HEK293T (cell line): ENCODE data around the gene ZNF212.

Experiments
- CTCF ChIA-PET: fragments of 350-600 bp; formaldehyde crosslinking; extraction: SDS; loops from one replicate; lab custom pipeline; 2021; ENCODE audit warnings: antibody characterized with exemption, inconsistent platforms; lab: Yijun Ruan, JAX
- POLR2A ChIA-PET: fragments of 350-600 bp; formaldehyde crosslinking; extraction: SDS; loops from one replicate; lab custom pipeline; 2020; ENCODE audit warnings: antibody characterized with exemption, inconsistent platforms; lab: Yijun Ruan, JAX
- DNase-seq: peaks from one replicate; pipeline ENCODE4 v3.0.0; 2012; ENCODE audit warnings: mixed read lengths; ENCODE audit errors: extremely low spot score
- ARNT ChIP-seq: fragments of 450-650 bp; IDR thresholded peaks from 2 replicates; pipeline ENCODE4 v1.6.1; 2017; ENCODE audit warnings: mild to moderate bottlenecking
- BHLHE40 ChIP-seq: fragments of 450-650 bp; IDR thresholded peaks from 2 replicates; pipeline ENCODE4 v1.6.1; 2016; ENCODE audit warnings: mild to moderate bottlenecking, moderate library complexity, borderline replicate concordance
- CTBP1 ChIP-seq: fragments of 450-650 bp; IDR thresholded peaks from 2 replicates; pipeline ENCODE4 v1.6.1; 2016; ENCODE audit warnings: borderline replicate concordance
- ELF4 ChIP-seq: fragments of 450-650 bp; IDR thresholded peaks from 2 replicates; pipeline ENCODE4 v1.6.1; 2017; ENCODE audit warnings: antibody characterized with exemption
- FOXA1 ChIP-seq: fragments of 450-650 bp; IDR thresholded peaks from 2 replicates; pipeline ENCODE4 v1.6.1; 2016; ENCODE audit warnings: mild to moderate bottlenecking
- FOXK2 ChIP-seq: fragments of 450-650 bp; IDR thresholded peaks from 2 replicates; pipeline ENCODE4 v1.6.1; 2016; ENCODE audit warnings: mild to moderate bottlenecking
- FOXM1 ChIP-seq: fragments of 450-650 bp; IDR thresholded peaks from 2 replicates; pipeline ENCODE4 v1.6.1; 2017; ENCODE audit warnings: mild to moderate bottlenecking, borderline replicate concordance
- HDGF ChIP-seq: fragments of 450-650 bp; IDR thresholded peaks from 2 replicates; pipeline ENCODE4 v1.6.1; 2017; ENCODE audit warnings: antibody characterized with exemption, borderline replicate concordance
- L3MBTL2 ChIP-seq: fragments of 450-650 bp; conservative IDR thresholded peaks from 2 replicates; pipeline ENCODE4 v1.6.1; 2016; ENCODE audit warnings: mild to moderate bottlenecking
- LEF1 ChIP-seq: fragments of 450-650 bp; IDR thresholded peaks from 2 replicates; pipeline ENCODE4 v1.6.1; 2017; ENCODE audit warnings: mild to moderate bottlenecking, borderline replicate concordance
- NFRKB ChIP-seq: fragments of 450-650 bp; IDR thresholded peaks from 2 replicates; pipeline ENCODE4 v1.6.1; 2016; ENCODE audit warnings: mild to moderate bottlenecking, moderate library complexity
- SP1 ChIP-seq: fragments of 450-650 bp; IDR thresholded peaks from 2 replicates; pipeline ENCODE4 v1.6.1; 2017
- SUZ12 ChIP-seq: fragments of 450-650 bp; IDR thresholded peaks from 2 replicates; pipeline ENCODE4 v1.6.1; 2016; ENCODE audit warnings: mild to moderate bottlenecking
- TARDBP ChIP-seq: fragments of 450-650 bp; IDR thresholded peaks from 2 replicates; pipeline ENCODE4 v1.6.1; 2016
- ZNF384 ChIP-seq: fragments of 450-650 bp; IDR thresholded peaks from 2 replicates; pipeline ENCODE4 v1.6.1; 2016
- TF ChIP-seq, protein P1 (sequence below): fragments of 450-650 bp; IDR thresholded peaks from 2 replicates; pipeline ENCODE4 v1.6.1; 2016

The ZNF212 gene

DNA sequence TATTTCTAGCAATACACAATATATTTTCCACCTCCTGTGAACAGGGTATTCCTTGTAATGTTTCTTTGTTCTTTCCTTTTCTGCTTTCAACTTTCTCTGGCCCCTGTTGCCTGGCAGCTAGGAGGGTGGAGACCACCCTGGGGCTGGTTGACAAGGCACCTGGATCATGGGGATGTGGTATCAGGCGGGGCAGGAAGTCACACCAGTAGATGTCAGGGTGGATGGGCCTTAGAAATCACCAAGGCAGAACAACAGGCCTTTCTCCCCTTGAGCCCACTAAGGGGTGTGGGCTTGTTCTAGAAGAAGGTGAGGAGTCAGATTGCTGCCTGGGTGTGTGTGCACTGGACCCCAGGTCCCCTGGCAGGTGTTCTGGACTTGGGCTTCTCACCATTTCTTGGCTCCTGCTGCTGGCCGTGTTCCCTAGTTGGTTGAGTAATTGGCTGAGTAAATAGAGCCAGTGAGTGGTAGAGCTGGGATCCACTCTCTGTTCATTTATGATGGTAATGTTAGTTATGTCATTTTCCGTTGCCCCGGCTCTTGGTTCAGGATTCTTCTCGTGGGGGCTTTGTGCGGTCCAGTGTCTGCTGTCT lies 47.5 kb downstream of the ZNF212 start:
- no peak for DNase-seq
- ChIA-PET POLR2A (no interaction called here), CTCF (no interaction called here)
- TF ChIP-seq TARDBP (no peak), FOXM1 (no peak), SP1 (no peak), CTBP1 (no peak), ELF4 (no peak), HDGF (no peak), SUZ12 (no peak), LEF1 (no peak), FOXK2 (no peak), BHLHE40 (no peak), FOXA1 (no peak), L3MBTL2 (no peak), NFRKB (no peak)
- TF ChIP-seq, protein P1, sequence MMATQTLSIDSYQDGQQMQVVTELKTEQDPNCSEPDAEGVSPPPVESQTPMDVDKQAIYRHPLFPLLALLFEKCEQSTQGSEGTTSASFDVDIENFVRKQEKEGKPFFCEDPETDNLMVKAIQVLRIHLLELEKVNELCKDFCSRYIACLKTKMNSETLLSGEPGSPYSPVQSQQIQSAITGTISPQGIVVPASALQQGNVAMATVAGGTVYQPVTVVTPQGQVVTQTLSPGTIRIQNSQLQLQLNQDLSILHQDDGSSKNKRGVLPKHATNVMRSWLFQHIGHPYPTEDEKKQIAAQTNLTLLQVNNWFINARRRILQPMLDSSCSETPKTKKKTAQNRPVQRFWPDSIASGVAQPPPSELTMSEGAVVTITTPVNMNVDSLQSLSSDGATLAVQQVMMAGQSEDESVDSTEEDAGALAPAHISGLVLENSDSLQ, result no peak

DNA sequence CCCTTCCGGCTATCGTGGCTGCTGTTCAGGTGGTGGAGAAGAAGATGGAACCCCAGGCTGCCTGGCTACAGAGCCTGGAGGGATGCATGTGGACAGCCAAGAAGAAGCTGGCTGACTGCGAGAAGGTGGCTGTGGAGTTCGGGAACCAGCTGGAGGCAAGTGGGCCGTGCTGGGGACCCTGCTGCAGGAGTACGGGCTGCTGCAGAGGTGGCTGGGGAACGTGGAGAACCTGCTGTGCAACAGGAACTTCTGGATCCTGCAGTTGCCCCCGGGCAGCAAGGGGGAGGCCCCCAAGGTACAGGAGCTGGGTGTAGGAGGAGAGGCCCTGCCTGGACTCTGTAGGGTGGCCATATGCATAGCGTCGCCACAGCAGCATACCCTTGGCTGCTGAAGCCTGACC lies 48.2 kb downstream of the ZNF212 start:
- DNase-seq, result no peak
- ChIA-PET POLR2A (no interaction called here), CTCF (no interaction called here)
- TF ChIP-seq HDGF (no peak), ZNF384 (no peak), LEF1 (no peak), BHLHE40 (no peak), CTBP1 (no peak), L3MBTL2 (no peak), ARNT (no peak), SUZ12 (no peak), FOXM1 (no peak), TARDBP (no peak), NFRKB (no peak)
- TF ChIP-seq, protein P1, result no peak

DNA sequence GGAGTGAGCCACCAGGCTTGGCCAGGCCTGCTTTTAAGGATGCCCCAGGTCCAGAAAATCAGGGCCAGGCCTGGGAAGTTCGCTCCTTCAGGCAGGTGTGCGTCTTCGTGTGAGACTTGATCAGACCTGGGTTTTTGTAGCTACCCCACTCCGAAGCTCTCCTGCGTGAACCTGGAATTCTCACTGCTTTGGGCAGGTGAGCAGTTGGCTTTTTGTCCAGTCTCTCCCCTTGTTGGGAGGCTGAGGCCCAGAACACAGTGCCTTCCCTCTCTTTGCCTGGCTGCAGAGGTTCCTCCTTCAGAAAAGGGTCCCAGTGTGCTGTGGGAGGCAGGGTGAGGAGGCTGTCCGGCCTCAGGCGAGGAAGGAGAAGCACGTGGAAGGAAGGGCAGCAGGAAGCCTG lies 49.8 kb downstream of the ZNF212 start:
- CTCF ChIA-PET, result no interaction called here
- TF ChIP-seq LEF1, result no peak
- TF ChIP-seq, protein P1, result no peak
- no peak for TF ChIP-seq CTBP1
- no peak for TF ChIP-seq ARNT
- no peak for TF ChIP-seq FOXK2
- TF ChIP-seq SP1, result no peak
- TF ChIP-seq FOXM1, result no peak
- TF ChIP-seq L3MBTL2, result no peak
- no peak for TF ChIP-seq ELF4
- TF ChIP-seq FOXA1, result no peak
- no peak for TF ChIP-seq HDGF
- no peak for TF ChIP-seq SUZ12
- no peak for TF ChIP-seq TARDBP
- TF ChIP-seq BHLHE40, result no peak
- no peak for TF ChIP-seq ZNF384
- no peak for TF ChIP-seq NFRKB
- no peak for DNase-seq
- POLR2A ChIA-PET, result no interaction called here

DNA sequence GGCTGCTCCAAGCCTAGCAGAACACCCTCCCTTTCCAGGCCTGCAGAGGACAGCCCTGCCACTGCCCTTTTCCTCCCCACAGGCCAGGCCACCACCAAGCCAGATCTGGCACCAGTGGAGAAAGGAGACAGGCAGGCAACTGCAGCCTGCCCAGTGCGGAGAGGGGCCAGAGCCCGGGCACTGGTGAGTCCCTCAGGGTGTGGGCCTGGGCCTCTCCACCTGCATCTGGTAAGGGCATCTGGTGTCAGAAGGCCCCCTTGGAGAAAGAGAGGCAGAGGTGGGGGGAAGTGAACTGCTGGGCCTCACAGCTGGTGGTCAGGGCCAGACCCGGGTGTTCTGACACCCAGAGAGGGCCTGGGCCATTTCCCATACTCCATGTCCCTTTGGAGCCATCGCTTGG lies 50.4 kb downstream of the ZNF212 start:
- ChIA-PET POLR2A (no interaction called here), CTCF (no interaction called here)
- TF ChIP-seq ELF4 (no peak), CTBP1 (no peak), LEF1 (no peak), TARDBP (no peak), FOXK2 (no peak), SUZ12 (no peak), SP1 (no peak), BHLHE40 (no peak), ZNF384 (no peak), HDGF (no peak), FOXM1 (no peak)
- no peak for DNase-seq

DNA sequence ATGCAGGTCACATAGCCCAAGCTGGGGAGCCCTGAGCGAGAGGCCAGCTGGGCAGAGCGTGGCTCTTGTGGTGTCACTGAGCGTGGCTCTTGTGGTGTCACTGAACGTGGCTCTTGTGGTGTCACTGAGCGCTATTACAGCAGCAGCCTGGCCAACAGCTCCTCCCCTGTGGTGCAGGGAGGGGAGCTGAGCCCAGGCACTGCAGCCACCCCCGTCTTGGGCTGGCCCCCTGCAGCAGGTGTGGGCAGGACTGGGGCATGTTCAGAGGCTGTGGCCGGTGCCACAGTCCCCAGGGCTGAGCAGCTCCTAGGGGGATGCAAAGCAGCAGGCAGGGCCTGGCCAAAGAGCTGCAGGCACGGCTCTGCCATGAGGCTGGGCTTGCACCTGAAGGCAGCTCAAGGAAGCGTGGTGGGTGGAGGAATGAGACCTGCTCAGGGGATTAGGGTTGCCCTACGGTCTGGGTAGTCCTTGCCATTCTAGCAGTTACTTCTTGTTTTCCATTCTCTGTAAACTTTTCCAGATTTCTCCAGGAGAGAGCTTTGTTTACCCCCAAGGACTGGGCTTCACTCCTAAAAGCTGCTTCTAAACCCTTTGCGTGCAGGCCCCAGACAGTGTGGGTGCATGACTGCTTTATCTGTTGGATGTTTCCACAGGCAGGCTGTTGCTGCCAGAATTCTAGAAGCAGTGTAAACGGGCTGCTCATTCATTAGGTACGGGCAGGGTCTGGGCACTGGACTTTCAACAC lies 51.8 kb downstream of the ZNF212 start:
- CTCF ChIA-PET, result no interaction called here
- POLR2A ChIA-PET, result no interaction called here
- DNase-seq, result no peak
- TF ChIP-seq LEF1 (no peak), BHLHE40 (no peak), ELF4 (no peak)

DNA sequence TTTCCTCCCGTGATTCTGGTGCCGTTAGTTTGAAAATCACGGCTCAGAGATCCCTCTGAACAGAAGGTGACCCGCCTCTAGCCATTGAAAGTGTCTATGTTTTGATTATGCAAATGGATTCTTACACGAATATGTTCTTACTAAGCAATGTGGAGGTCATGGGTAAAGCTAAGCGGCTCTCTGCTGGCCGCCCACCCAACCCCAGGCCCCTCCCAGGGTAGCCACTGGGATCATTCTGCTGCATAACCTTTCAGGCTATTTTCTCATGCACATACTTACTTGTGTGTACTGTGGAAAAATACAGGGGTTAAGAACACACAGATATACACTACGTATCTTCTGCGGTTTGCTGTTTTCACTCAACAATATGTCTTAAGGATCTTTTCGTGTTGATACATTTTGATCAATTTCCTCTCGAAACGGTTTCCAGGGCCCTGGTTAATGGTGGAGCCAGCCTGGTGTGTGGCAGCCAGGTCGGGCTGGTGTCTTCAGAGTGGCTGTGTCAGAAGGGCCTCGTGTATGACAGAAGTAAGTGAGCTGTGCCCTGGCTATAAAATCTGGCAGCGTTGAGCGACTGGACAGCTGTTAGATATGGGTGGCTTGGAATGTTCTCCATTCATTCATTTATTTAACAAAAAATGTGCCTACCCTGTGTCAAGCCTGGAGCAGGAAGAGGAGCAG lies 52.5 kb downstream of the ZNF212 start:
- ChIA-PET POLR2A (no interaction called here), CTCF (no interaction called here)
- DNase-seq, result no peak
- TF ChIP-seq HDGF (no peak), SP1 (no peak), FOXK2 (no peak), LEF1 (no peak), L3MBTL2 (no peak), SUZ12 (no peak), ZNF384 (no peak), TARDBP (no peak), ELF4 (no peak), CTBP1 (no peak), ARNT (no peak), FOXA1 (no peak), FOXM1 (no peak), BHLHE40 (no peak), NFRKB (no peak)
- TF ChIP-seq, protein P1, result no peak
